Activated CD8-positive, alpha-beta memory T cell treated with anti-CD3 and anti-CD28 coated beads for 1 hour (primary cell): ENCODE measurements around the gene COASY.
A peak's percentile ranks its signal among the peaks of the same experiment; 100 is the strongest.
"Not testable (repeated sequence)": the region's sequence is repeated elsewhere in the genome, so short reads cannot be mapped to it uniquely, and the experiment has no call there.

Experiments used
- DNase-seq, 2 donors: peaks; one replicate each; pipeline ENCODE4 v3.0.0-alpha.2; 2020; ENCODE audit warnings: low read depth in 1 of 2; ENCODE audit errors: extremely low read depth in 1 of 2

COASY gene

DNA sequence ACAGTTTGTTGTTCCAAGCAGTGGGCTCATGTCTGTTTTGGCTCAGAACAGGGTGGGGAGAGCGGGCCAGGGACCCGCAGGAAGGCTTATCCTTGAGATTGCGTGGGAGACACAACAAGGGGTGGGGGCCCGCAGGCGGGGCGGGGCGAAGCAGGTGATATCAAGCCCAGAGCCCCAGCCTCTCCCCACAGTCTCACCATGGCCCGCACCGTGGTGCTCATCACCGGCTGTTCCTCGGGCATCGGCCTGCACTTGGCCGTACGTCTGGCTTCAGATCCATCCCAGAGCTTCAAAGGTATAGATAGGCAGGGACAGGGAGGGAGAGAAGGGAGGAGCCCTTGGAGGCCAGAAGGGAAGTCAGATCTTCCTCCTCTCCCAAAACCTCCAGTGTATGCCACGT lies 9.2 kb upstream of the COASY start, which contains the start of gene HSD17B1:
Gene HSD17B1 (plus strand): TSS at position 188 of the 400 bp plus-strand sequence. CDS start 11 bp downstream, at position 199.
- DNase-seq: not testable (repeated sequence)

DNA sequence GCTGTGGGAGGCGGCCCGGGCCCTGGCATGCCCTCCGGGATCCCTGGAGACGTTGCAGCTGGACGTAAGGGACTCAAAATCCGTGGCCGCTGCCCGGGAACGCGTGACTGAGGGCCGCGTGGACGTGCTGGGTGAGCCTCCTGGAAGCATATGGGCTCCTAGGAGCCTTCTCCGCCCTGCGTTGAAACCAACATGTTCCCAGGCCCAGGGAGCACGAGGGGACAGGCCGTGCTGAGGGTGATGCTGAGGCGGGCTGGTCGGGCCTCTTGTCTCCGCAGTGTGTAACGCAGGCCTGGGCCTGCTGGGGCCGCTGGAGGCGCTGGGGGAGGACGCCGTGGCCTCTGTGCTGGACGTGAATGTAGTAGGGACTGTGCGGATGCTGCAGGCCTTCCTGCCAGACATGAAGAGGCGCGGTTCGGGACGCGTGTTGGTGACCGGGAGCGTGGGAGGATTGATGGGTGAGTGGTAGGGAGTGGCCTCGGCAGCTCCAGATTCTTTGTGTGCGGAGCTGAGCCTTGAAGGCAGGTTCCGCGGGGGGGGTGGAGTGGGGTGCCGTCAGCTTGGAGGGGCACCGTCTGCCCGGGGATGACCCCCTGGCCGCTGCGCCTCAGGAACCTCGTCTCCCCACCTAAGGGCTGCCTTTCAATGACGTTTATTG lies 8.7 kb upstream of the COASY start:
- DNase-seq: no peak

DNA sequence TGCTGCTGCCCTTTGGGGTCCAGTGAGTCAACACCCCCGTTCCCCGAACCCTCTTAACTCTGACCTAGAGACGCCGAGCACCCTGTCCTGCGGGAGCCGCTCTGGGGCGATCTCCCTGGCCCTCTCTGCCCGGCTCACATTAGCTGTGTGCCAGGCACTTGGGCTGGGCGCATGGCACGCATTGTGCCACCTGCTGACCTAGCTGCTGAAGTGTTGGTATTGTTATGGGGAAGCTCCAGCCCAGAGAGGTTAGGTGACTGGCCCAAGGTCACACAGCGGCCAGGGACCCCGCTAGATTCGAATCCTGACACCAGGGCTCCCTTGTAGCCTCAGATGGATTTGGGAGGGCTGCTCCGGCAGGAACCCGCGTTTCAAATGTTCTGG lies 8.1 kb upstream of the COASY start:
- DNase-seq: no peak

DNA sequence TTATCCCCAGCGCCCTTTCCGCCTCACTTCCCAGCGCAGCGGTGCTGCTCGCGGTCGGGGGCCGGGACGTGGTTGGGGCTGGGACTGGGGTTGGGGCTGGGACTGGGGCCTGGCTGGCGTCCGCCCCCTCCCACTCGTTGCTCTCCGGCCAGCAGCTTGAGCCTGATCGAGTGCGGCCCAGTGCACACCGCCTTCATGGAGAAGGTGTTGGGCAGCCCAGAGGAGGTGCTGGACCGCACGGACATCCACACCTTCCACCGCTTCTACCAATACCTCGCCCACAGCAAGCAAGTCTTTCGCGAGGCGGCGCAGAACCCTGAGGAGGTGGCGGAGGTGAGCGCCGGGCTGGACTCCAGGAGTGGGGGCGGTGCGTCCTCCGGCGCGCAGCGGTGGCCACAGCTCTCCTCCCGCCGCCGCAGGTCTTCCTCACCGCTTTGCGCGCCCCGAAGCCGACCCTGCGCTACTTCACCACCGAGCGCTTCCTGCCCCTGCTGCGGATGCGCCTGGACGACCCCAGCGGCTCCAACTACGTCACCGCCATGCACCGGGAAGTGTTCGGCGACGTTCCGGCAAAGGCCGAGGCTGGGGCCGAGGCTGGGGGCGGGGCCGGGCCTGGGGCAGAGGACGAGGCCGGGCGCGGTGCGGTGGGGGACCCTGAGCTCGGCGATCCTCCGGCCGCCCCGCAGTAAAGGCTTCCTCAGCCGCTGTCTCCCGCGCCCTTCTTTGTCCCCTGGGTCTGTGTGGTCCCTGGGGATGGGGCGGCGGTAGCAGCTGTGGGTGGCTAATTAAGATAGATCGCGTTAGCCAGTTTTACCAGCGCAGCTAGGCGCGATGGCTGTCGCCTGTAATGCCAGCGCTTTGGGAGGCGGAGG lies 7.5 kb upstream of the COASY start:
- DNase-seq: peak; percentile 42 to 62

DNA sequence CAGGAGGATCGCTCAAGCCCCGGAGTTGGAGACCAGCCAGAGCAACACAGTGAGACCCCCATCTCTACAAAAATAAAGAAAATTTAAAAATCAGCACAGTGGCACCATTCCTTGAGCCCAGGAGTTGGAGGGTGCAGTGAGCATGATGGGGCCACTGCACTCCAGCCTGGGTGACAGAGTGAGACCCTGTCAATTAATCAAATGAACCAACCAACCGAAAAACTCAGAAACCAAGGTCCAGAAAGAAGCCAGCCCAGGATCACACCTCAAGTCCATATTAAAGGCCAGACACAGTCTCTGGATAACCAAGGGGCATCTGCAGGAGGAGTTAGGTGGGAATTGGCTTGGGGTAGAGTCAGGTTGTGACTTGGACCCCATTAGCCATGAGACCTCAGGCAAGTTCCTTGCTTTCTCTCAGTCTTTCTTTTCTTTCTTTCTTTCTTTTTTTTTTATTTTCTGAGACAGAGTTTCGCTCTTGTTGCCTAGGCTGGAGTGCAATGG lies 6.8 kb upstream of the COASY start:
- DNase-seq: no peak

DNA sequence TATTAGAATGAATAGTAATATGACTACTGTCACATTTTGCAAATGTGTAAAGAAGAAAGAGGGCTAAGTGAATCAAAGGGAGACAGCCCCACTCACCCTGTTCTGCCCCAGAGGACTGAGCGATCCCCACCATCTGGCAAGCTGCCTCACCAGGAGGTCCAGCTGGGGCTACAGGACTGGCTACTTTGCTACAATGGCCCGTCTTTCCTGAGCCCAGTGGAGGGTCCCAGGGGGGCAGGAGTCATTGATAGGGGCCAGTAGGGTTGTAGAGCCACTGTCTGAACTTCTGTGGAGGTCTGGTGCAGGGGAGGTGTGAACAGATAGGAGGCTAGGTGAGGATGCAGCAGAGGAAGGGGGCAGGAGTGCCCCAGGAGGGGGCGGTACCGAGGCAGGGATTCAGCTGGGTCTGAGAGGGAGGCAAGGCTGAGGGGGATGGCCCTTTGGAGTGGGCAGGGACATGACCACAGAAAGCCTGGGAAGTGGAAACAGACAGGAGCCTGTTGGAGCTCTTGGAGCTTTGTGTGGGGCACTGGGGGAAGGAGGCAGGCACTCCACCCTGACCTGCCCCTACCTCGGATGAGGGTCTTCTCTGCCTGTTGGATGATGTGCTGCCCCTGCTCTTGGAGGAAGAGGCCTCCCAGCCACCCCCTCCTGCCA lies 5.9 kb upstream of the COASY start:
- not testable (repeated sequence) for DNase-seq

DNA sequence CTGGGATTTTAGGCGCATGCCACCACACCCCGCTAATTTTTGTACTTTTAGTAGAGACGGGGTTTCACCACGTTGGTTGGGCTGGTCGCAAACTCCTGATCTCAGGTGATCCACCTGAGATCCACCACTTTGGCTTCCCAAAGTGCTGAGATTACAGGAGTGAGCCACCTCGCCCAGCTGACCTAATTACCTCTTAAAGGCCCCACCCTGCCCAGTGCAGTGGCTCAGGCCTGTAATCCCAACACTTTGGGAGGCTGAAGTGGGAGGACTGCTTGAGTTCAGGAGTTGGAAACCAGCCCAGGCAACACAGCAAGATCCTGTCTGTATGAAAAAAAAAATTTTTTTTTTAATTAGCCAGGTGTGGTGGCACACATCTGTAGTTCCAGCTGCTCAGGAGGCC lies 2.9 kb upstream of the COASY start:
- DNase-seq: no peak

DNA sequence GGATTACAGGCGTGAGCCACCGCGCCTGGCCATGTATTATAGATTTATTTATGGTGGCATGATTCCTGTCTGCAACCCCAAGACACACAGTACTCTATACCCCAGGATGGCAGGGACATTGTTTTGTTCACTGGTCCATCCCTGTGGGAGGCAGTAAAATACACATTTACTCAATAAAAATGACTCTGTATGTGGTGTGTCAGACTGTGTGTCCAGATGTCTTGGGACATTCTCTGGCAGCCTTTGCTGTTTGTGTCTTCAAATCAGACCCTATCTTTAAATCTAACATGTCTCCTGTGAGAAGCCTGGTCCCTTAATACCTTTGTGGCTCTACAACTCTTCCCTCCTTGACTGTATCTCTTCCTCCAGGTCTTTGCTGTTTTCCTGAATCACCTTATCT lies 1.7 kb upstream of the COASY start:
- DNase-seq: no peak

DNA sequence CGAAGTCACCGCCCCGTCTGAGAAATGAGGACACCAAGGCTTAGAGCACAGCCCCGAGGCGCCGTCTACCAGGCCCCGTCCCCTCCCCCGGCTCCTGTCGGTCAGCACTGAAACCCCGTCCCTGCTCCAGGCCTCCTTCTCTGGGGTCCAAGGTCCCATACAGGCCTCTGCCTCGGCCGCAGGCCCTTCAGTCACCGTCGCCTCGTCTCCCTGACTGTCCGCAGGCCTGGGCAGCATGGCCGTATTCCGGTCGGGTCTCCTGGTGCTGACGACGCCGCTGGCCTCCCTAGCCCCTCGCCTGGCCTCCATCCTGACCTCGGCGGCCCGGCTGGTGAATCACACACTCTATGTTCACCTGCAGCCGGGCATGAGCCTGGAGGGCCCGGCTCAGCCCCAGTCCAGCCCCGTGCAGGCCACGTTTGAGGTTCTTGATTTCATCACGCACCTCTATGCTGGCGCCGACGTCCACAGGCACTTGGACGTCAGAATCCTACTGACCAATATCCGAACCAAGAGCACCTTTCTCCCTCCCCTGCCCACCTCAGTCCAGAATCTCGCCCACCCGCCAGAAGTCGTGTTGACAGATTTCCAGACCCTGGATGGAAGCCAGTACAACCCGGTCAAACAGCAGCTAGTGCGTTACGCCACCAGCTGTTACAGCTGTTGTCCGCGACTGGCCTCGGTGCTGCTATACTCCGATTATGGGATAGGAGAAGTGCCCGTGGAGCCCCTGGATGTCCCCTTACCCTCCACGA lies 617 bp downstream of the COASY start:
- no peak for DNase-seq

DNA sequence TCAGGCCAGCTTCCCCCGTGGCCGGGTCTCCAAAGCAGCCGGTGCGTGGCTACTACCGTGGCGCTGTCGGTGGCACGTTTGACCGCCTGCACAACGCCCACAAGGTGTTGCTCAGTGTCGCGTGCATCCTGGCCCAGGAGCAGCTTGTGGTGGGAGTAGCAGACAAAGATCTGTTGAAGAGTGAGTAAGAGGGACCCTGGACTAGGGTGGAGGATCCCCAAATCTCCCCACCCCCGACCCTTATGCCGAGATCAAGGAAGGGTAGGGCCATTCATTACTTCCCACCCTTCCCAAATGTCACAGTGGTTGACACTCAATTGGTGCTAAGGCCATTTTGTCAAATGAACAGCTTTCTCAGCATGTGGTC lies 1.2 kb downstream of the COASY start:
- no peak for DNase-seq

DNA sequence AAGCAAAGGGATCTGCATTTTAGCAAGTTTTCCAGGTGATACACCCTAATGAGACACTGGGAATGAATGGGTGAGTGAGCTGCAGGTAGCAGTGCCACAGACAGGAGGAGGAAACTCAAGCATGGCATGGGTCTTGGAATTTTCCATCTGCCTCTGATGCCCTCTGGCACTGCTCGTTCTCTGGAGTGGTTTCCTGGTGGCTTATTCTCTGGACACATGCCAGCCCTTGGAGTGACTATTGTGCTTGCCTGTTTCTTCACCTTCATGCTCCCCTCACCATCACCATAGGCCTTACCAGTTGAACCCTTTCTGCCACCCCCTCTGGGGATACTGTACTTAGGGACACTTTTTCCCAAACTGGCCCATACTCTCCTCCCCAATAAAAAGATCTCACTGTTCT lies 1.6 kb downstream of the COASY start:
- DNase-seq: no peak

DNA sequence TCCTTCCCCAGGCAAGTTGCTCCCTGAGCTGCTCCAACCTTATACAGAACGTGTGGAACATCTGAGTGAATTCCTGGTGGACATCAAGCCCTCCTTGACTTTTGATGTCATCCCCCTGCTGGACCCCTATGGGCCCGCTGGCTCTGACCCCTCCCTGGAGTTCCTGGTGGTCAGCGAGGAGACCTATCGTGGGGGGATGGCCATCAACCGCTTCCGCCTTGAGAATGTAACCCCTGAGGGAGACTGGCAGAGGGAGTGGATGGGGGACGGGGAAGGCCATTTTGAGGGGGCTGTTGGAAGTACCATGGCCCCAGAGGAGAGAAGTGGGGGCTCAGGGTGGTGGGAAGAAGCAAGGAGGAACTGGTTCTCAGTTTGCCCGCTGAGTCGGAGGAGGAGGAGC lies 2.0 kb downstream of the COASY start:
- no peak for DNase-seq

DNA sequence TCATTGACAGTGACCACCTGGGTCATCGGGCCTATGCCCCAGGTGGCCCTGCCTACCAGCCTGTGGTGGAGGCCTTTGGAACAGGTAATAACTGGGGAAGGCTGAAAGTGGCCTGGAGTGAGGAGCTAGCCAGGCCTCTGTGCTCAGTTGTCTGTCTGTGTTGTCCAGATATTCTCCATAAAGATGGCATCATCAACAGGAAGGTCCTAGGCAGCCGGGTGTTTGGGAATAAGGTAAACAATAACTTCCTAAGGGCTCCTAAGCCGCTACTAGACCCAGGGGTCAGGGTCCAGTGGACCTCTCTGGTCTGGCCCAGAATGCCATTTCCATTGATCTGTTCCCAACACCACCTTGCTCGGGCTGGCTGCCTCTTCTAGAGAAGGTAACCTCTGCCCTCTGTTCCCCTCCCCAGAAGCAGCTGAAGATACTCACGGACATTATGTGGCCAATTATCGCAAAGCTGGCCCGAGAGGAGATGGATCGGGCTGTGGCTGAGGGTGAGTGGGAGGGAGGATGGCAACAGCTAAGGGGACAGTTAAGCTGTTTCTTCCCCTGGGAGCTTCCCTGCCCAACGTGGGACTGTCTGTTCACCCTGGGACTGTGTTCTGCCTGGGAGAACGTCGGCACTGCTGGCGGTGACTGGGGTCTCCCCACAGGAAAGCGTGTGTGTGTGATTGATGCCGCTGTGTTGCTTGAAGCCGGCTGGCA lies 3.0 kb downstream of the COASY start:
- DNase-seq: no peak

DNA sequence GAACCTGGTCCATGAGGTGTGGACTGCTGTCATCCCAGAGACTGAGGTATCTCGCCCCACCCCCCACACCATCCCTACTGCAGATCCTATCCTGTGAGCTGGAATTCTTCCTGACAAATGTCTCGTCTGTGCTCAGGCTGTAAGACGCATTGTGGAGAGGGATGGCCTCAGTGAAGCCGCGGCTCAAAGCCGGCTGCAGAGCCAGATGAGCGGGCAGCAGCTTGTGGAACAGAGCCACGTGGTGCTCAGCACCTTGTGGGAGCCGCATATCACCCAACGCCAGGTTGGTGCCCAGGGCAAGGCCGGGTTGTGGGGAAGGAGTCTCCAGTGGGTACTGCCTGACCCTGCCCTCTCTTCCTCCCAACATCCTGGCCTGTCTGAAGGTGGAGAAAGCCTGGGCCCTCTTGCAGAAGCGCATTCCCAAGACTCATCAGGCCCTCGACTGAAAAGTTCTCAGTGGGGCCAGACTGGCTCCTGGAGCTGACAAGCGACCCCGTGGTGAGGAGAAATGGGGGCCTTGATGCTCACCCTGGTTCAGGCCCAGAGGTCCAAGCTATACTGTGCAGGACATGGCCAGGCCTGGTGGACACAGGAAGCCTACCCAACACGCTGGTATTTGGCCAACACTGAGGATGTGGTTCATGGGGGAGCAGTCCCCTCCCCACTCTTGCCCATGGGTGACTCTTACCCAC lies 3.7 kb downstream of the COASY start:
- DNase-seq: no peak

DNA sequence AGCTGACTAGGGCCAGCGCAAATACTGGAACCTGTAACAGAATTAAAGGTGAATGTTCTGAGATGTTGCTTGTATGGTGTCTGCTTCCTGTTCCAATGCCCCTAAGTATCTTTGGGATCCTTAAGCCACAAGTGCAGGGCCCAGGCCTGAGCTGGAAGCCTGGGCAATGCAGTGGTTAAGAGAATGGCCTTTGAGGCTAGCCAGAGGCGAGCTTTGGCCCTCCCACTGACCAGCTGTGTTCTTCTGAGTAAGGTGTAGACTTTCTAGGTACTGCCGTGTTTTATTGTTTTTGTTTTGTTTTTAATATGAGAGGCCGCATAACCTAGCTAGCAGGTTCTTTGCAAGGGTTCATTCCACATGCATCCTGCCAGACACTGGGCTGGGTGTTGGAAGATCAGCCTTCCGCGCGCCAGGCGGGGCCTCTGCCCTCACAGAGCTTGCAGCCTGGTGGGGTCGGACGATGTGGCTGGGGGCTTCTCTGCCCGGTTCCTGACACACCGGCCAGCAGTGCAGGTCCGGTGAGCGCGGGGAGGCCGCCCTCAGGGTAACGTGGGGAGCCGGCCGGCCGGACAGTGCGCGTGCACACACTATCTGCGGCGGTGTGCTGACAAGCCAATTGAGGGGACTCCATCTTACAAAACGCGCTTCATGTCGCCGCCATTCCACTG lies 4.4 kb downstream of the COASY start:
- DNase-seq: no peak

DNA sequence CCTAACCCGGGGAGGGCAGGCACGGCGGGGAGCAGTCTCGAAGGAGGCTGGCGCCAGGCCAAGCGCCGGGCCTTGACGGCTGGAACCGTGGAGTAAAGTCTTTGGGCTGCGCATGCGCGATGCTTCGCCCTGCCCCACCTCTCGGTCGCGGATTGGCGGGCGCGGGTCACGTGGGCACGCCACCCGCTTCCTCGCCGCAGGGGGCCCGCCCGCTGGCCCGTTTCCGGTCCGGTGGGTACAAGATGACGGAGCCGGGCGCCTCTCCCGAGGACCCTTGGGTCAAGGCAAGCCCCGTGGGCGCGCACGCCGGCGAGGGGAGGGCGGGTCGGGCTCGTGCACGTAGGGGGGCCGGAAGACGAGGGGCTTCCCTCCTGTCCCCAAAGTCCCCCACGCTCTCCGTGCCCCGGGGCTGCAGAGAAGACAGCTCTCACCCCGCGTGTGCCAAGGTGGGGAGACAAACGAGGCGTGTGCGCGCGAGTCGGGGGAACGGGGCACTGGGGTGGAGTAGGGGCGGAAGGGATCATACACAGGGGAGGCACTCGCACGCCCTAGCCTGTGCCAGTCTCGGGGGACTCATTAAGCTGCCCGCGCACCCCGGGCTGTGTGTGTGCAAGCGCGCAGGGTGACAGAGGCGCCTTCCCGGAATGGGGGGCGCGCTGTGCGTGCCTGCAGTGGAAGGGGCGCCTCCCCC lies 5.1 kb downstream of the COASY start, which contains the start of gene MLX:
Gene MLX (plus strand): TSS at position 218 of the 691 bp plus-strand sequence. CDS start 25 bp downstream, at position 243.
- DNase-seq: peak; percentile 74 to 86

DNA sequence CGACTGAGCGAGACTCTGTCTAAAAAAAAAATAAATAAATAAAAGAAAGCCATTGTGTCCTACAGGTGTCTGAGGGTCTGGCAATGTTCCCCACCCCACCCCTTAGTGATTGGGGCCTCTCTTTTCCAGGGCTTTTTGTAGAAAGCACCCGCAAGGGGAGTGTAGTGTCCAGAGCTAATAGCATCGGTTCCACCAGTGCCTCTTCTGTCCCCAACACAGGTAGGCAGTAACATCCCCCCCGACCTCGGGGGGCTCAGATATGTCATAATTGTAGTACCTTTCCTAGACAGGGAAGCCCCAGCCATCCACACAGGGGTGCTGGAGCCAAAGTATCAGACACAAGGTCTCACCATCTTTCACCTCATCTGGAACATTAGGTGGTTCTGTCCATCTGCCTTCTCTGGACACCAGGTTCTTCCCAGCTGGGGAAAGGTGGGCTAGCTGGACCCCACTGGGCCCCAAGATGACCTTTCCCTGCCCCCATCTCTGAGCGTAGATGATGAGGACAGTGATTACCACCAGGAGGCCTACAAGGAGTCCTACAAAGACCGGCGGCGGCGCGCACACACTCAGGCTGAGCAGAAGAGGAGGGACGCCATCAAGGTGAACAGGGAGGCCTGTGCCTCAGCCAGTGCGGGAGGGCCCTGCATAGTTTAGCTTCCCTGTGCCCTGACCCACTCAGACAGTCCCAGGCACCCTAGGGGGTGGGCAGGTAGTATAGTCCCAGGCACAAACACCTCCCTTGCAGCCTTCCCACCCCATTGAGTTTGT lies 6.6 kb downstream of the COASY start:
- no peak for DNase-seq
